Stimulated activated CD4-positive, alpha-beta T cell treated with anti-CD3 and anti-CD28 coated beads, Interleukin-2, amount 100 ng/mL, for 24 hours (primary cell): ENCODE data around the gene UNKL.
"Not testable (repeated sequence)": the region's sequence is repeated elsewhere in the genome, so short reads cannot be mapped to it uniquely, and the experiment has no call there.

Source experiments
- DNase-seq, 2 donors: peaks; one replicate each; pipeline ENCODE4 v3.0.0-alpha.2; 2020

Gene UNKL

DNA sequence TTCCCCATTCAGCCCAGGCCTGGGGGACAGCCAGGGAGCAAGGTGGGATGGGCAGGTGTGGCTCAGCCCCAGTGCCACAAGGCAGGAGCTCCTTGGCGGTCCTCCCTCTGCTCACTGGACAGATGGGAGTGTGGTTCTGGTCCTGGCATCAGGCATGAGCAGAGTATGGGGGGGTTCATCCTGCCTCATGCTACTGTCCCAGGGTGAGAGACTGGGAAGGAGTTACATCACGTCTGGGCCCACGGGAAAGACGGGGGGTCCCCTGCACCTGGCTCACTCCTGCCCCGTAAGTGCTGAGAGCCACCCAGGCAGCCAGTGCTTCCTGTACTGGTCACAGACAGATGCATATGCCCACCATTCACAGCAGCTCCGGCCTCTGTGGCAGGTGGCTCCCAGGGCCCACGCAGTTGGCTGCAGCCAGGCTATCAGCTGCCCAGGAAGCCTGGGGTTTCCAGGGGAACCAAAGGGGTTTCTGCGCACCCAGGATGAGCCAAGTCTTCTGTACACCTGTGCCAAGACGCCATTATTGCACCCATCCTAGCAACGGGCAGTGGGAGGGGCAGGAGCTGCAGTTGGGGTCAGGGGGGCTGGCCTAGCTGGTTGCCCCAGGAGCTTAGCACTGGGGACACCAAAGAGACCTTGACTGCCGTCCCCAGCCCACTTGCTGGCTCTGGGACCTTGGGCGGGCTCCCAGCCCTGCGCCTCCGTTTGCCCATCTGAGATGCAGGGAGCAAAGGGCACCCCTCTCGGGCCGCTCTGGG, 79.1 kb downstream of the UNKL start:
- no peak for DNase-seq

GRCh38 chr16:1334739-1335138, 79.8 kb downstream of the UNKL start:
- DNase-seq = no peak

DNA sequence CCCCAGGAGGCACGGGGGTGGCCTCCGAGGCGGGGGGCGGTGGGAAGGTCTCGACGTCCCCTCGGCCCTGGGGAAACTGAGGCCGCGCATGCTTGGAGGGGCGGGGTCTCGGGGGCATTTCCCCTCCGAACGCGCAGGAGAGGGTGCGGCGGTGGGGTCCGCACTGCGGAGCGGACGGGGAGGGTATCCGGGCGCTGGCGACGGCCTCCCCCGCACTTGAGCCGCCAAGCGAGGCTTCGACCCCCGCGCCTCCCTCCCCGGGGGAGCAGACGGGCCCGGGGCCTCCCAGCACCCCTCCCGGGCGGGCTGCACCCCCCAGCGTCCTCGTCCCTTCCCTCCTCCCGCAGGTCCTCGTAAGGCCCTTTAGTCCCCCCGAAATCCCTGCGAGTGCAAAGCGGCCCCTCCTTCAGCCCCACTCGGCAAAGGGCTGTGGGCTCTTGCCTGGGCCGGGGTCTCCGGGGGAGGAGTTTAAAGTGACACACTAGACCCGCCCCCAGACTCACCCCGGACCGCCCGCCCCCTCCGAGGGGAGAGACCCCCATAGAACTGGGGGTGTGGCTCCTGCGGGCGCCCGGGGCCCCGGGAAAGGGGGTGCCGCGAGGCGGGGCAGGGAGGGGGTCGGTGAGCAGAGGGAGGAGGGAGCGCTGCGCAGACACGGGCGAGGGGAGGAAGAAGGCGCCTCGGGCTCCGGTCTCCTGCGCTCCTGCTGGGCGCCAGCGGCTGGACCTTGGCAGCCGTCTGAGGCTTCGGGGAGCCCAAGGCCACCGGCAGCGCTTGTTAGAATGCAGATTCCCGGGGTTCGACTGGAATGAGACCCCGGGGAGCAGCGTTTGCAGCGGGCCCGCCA, 80.4 kb downstream of the UNKL start:
- DNase-seq = no peak

- DNase-seq = peak; percentile 55 to 63
Measured at GRCh38 chr16:1333149-1333812, 81.2 kb downstream of the UNKL start, which contains the start of gene BAIAP3. Gene BAIAP3, plus strand, starts transcription at chr16:1333645. Its CDS starts 4,905 bp downstream, at chr16:1338550.

DNA sequence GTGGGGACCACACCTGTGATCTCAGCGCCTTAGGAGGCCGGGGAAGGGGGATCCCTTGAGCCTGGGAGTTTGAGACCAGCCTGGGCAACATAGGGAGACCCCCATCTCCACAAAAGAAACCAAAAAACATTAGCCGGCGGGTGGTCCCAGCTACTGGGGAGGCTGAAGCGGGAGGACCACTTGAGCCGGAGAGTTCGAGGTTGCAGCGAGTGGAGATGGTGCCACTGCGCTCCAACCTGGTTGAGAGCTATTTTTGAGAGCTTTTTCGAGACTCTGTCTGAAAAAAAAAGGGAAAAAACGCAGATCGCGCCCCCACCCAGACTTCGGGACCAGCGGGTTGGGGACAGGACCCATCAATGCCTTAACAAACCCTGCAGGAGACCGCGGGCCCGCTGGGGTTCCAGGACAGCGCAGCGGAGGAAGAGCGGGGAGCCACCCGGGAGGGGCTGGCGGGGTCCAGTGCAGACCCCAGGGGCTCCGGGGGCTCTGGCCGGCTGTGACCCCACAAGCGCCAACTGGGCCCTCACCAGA, 81.8 kb downstream of the UNKL start:
- no peak for DNase-seq

- peak in 1 of 2 donors; percentile 41 for DNase-seq
Measured at GRCh38 chr16:1331712-1332617, 82.5 kb downstream of the UNKL start.

- no peak for DNase-seq
Measured at GRCh38 chr16:1330931-1331711, 83.4 kb downstream of the UNKL start.

DNA sequence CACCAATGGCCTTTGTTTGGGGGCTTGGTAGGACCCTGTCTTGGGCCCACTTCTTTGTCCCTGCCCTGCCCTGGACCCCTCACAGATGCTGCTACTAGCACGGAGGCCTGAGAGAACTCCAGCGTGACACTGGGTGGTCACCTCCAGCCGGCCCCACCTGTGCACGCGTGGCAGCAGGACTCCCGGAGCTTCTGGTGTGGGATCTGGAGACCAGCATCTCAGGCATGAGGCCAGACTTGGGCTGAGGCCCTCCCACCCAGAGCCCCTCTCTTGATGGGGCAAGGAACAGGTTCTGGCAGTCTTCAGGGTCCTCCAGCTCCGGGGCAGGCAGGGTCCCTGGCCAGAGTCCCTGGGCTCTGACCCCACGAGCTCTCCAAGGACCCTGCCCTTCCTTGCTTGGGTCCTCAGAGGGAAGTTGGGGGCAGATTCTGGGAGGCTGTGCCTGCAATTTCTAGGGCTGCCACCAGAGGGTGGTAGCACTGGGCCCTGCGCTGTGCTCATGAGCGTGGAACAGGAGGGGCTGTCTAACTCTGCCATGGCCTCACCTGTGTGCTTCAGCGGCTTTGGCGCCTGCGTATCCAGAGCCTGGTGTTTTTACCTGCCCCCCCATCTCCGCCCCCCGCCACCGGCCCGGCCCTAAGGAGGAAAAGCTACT, 84.1 kb downstream of the UNKL start:
- peak in 1 of 2 donors; percentile 64 for DNase-seq

DNA sequence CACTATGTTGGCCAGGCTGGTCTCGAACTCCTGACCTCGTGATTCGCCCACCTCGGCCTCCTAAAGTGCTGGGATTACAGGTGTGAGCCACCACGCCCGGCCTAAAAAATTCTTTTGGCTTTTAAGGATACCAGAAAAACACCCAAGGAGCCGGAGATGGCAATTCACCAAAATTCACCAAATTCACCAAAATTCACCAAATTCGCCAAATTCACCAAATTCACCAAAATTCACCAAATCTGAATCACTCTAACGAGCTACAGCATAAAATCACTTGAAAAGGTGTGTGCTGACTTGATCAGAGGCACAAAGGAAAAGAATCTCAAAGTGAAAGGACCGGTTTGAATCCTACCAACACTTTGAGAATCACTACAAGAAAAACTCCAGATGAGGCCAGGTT, 85.5 kb downstream of the UNKL start:
- not testable (repeated sequence) for DNase-seq

GRCh38 chr16:1328136-1328535, 86.4 kb downstream of the UNKL start:
- DNase-seq = not testable (repeated sequence)

GRCh38 chr16:1327619-1327947, 86.9 kb downstream of the UNKL start:
- no peak for DNase-seq

DNA sequence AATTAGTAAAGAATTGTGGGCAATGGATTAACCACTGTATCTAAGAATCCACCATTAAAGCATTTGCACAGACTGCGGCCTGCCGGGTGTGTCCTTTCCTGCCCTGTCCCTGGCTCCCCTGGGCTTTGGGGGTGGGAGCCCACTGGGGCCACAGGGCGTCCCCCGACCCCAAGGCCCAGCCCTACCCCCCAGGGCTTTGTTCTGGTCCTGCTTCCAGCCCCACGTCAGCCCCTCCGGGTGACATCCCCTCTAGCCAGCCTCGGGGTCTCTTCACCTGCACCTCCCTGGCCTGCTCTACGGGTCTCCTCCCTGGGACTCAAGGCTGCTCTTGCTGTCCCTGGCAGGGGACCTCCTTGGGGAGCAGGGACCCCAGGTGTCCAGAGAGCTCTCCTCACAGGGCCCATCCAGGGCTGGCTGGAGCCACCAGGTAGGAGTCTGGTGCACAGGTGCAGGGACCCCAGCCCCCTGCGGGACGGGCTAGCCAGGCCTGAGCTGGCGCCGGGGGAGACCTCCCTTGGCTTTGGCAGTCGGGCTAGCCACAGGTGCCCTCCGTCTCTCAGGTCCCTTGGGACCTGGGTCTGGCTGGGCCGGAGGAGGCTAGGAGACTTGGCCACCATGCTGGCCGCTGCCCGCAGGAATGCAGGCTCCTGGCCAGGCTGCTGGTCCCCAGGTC, 87.4 kb downstream of the UNKL start:
- no peak for DNase-seq

GRCh38 chr16:1326391-1326790, 88.1 kb downstream of the UNKL start:
- no peak for DNase-seq

GRCh38 chr16:1325673-1326371, 88.7 kb downstream of the UNKL start:
- DNase-seq = no peak

DNA sequence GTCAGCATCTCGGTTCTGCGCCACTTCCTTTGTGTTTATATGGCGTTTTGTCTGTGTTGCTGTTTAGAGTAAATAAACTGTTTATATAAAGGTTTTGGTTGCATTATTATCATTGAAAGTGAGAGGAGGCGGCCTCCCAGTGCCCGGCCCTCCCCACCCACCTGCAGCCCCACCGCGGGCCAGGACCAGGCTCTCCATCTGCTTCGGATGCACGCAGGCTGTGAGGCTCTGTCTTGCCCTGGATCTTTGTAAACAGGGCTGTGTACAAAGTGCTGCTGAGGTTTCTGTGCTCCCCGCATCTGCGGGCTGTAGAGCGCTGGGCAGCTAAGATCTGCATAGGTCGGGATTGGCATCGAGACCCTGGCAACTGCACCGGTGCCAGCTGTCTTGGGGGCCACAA, 89.2 kb downstream of the UNKL start:
- DNase-seq = no peak

- no peak for DNase-seq
Measured at GRCh38 chr16:1324286-1324826, 90.1 kb downstream of the UNKL start.

GRCh38 chr16:1323296-1324239, 90.9 kb downstream of the UNKL start:
- no peak for DNase-seq

DNA sequence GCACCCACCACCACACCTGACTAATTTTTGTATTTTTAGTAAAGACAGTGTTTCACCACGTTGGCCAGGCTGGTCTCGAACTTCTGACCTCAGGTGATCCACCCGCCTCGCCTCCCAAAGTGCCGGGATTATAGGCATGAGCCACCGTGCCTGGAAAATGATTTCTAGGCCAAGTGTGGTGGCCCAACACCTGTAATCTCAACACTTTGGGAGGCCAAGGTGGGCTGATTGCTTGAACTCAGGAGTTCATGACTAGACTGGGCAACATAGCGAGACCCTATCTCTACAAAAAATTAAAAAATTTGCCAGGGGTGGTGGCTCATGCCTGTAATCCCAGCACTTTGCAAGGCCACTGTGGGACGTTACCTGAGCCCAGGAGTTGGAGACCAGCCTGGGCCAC, 92.1 kb downstream of the UNKL start:
- no peak for DNase-seq
